H1 (cell line): ENCODE results near the gene RPL41. TPM values are rescaled to one million over a fixed set of nuclear protein-coding genes. Genes with fewer than 3 reads are reported as not detected.

Source experiments
- CTCF ChIA-PET: fragments of 300-600 bp; sonication (Branson Sonifier 250); formaldehyde crosslinking; loops from one replicate; lab custom pipeline; 2021; ENCODE audit not compliant: partially characterized antibody; lab: Charles Lee
- POLR2A ChIA-PET: fragments of 300-600 bp; sonication (Branson Sonifier 250); formaldehyde crosslinking; loops from one replicate; lab custom pipeline; 2021; ENCODE audit warnings: inconsistent platforms; ENCODE audit not compliant: partially characterized antibody; lab: Charles Lee
- DNase-seq, 2 experiments: peaks; one replicate each; pipeline versions ENCODE4 v3.0.0 to v3.0.0-alpha.2; 2010 to 2022; ENCODE audit warnings: low spot score in 2 of 2, low read depth in 1 of 2, mixed read lengths in 1 of 2
- FAIRE-seq: peaks from 2 replicates; lab custom pipeline; 2011; peaks lifted over from hg19 to GRCh38; lab: Jason Lieb, UNC
- H2AFZ ChIP-seq: 2 replicates; pipeline ENCODE4 v1.8.1; 2012; ENCODE audit warnings: low read length, inconsistent platforms
- H2AK5ac ChIP-seq: 2 replicates; pipeline ENCODE4 v1.6.1; 2013; ENCODE audit warnings: low read depth, low read length
- H2BK120ac ChIP-seq: replicated peaks from 2 replicates; pipeline ENCODE3; 2013; ENCODE audit warnings: low read depth, low read length, inconsistent platforms
- H2BK12ac ChIP-seq: 2 replicates; pipeline ENCODE4 v1.6.1; 2013; ENCODE audit warnings: low read depth, low read length
- H2BK15ac ChIP-seq: 2 replicates; pipeline ENCODE4 v1.6.1; 2013; ENCODE audit warnings: low read length
- H2BK20ac ChIP-seq: 2 replicates; pipeline ENCODE4 v1.6.1; 2013; ENCODE audit warnings: low read length
- H2BK5ac ChIP-seq: 2 replicates; pipeline ENCODE4 v1.6.1; 2013; ENCODE audit warnings: low read depth, low read length
- H3K14ac ChIP-seq: 2 replicates; pipeline ENCODE4 v1.6.1; 2013; ENCODE audit warnings: inconsistent platforms; ENCODE audit not compliant: insufficient read length
- H3K18ac ChIP-seq: 2 replicates; pipeline ENCODE4 v1.6.1; 2013; ENCODE audit warnings: low read length; ENCODE audit errors: extremely low read depth
- H3K23ac ChIP-seq: 2 replicates; pipeline ENCODE4 v1.6.1; 2013; ENCODE audit warnings: inconsistent platforms; ENCODE audit not compliant: insufficient read length
- H3K23me2 ChIP-seq: 2 replicates; pipeline ENCODE4 v1.6.1; 2013; ENCODE audit warnings: low read depth, low read length
- H3K27ac ChIP-seq: 2 replicates; pipeline ENCODE4 v1.6.1; 2011; ENCODE audit warnings: low read depth, low read length, inconsistent platforms
- H3K27me3 ChIP-seq, 4 experiments: replicated peaks in 1 of 4; 1 replicate in 1 of 4; 2 replicates in 3 of 4; pipeline versions ENCODE4 v1.6.1 to v1.8.1; 2011 to 2013; ENCODE audit warnings: low read length in 3 of 4, mild to moderate bottlenecking in 3 of 4, inconsistent platforms in 2 of 4, mixed read lengths in 2 of 4, moderate library complexity in 1 of 4; ENCODE audit not compliant: control insufficient read depth in 3 of 4, insufficient read depth in 3 of 4; ENCODE audit errors: extremely low read depth in 1 of 4
- H3K36me3 ChIP-seq, 4 experiments: 2 replicates each; pipeline versions ENCODE4 v1.6.1 to v1.8.1; 2011 to 2013; ENCODE audit warnings: mild to moderate bottlenecking in 4 of 4, low read length in 3 of 4, moderate library complexity in 2 of 4, control low read depth in 1 of 4, inconsistent platforms in 1 of 4; ENCODE audit not compliant: insufficient read depth in 4 of 4, control insufficient read depth in 2 of 4
- H3K4ac ChIP-seq: replicated peaks from 2 replicates; pipeline ENCODE3; 2013; ENCODE audit warnings: low read length, low read depth, mixed read lengths, inconsistent platforms; ENCODE audit not compliant: insufficient read length
- H3K4me1 ChIP-seq, 4 experiments: replicated peaks in 1 of 4; 1 replicate in 1 of 4; 2 replicates in 3 of 4; pipeline versions ENCODE4 v1.6.1 to v1.8.1; 2011 to 2013; ENCODE audit warnings: low read length in 3 of 4, inconsistent platforms in 2 of 4, mixed read lengths in 1 of 4; ENCODE audit not compliant: insufficient read depth in 4 of 4, control insufficient read depth in 3 of 4
- H3K4me2 ChIP-seq, 2 experiments: 2 replicates each; pipeline versions ENCODE4 v1.6.1 to v1.8.1; 2011 to 2013; ENCODE audit warnings: low read depth in 2 of 2, low read length in 2 of 2, control low read depth in 1 of 2, inconsistent platforms in 1 of 2, mild to moderate bottlenecking in 1 of 2; ENCODE audit not compliant: insufficient read depth in 1 of 2
- H3K4me3 ChIP-seq, 4 experiments: fragments of 200-600, 300-600 bp in 1 of 4; sonication (generic), shearing (Covaris generic), sonication (Bioruptor Twin) in 1 of 4; 2 replicates each; pipeline versions ENCODE4 v1.5.1 to v1.8.1; 2011 to 2016; ENCODE audit warnings: low read length in 4 of 4, low read depth in 3 of 4, control low read depth in 2 of 4, inconsistent platforms in 2 of 4, mild to moderate bottlenecking in 2 of 4, mixed read lengths in 1 of 4, moderate library complexity in 1 of 4; ENCODE audit not compliant: insufficient read depth in 2 of 4; ENCODE audit errors: extremely low read depth in 1 of 4
- H3K56ac ChIP-seq: replicated peaks from 2 replicates; pipeline ENCODE3; 2013; ENCODE audit warnings: low read depth, mild to moderate bottlenecking, mixed read lengths, low read length, inconsistent platforms; ENCODE audit not compliant: insufficient read length
- H3K79me1 ChIP-seq: 2 replicates; pipeline ENCODE4 v1.6.1; 2013; ENCODE audit warnings: low read depth, low read length, control low read depth
- H3K79me2 ChIP-seq, 2 experiments: 2 replicates each; pipeline versions ENCODE4 v1.6.1 to v1.8.1; 2012 to 2013; ENCODE audit warnings: low read length in 2 of 2, mild to moderate bottlenecking in 2 of 2, inconsistent platforms in 1 of 2; ENCODE audit not compliant: insufficient read depth in 2 of 2, control insufficient read depth in 1 of 2
- H3K9ac ChIP-seq, 4 experiments: replicated peaks in 1 of 4; 1 replicate in 1 of 4; 2 replicates in 3 of 4; pipeline versions ENCODE4 v1.6.1 to v1.8.1; 2011 to 2013; ENCODE audit warnings: low read depth in 3 of 4, low read length in 3 of 4, control low read depth in 2 of 4, mild to moderate bottlenecking in 2 of 4, moderate library complexity in 2 of 4, inconsistent platforms in 1 of 4; ENCODE audit errors: extremely low read depth in 1 of 4
- H3K9me3 ChIP-seq, 2 experiments: 2 replicates each; pipeline versions ENCODE4 v1.6.1 to v1.8.1; 2012 to 2013; ENCODE audit warnings: mild to moderate bottlenecking in 2 of 2, moderate library complexity in 2 of 2, control low read depth in 1 of 2, inconsistent platforms in 1 of 2, low read depth in 1 of 2, low read length in 1 of 2, mixed read lengths in 1 of 2; ENCODE audit not compliant: insufficient read depth in 2 of 2
- H4K20me1 ChIP-seq, 2 experiments: replicated peaks in 1 of 2; 2 replicates each; pipeline versions ENCODE3 to v1.8.1; 2011 to 2013; ENCODE audit warnings: inconsistent platforms in 2 of 2, low read length in 2 of 2, mild to moderate bottlenecking in 1 of 2; ENCODE audit not compliant: insufficient read depth in 2 of 2, control insufficient read depth in 1 of 2
- H4K5ac ChIP-seq: 2 replicates; pipeline ENCODE4 v1.6.1; 2013; ENCODE audit warnings: low read length, low read depth, mixed read lengths, inconsistent platforms; ENCODE audit not compliant: insufficient read length
- H4K8ac ChIP-seq: 2 replicates; pipeline ENCODE4 v1.8.0; 2013; ENCODE audit warnings: mild to moderate bottlenecking, moderate library complexity, low read length, inconsistent platforms; ENCODE audit not compliant: insufficient read depth; ENCODE audit errors: extremely low read depth
- H4K91ac ChIP-seq: replicated peaks from 2 replicates; pipeline ENCODE3; 2013; ENCODE audit warnings: low read length, mixed read lengths, inconsistent platforms; ENCODE audit not compliant: insufficient read length
- CTCF ChIP-seq, 3 experiments: IDR thresholded peaks; 1 replicate in 2 of 3; 2 replicates in 1 of 3; pipeline versions ENCODE4 v1.5.1 to v1.6.1; 2011; ENCODE audit warnings: low read length in 3 of 3, mild to moderate bottlenecking in 3 of 3, inconsistent platforms in 2 of 3, low read depth in 1 of 3, moderate library complexity in 1 of 3; ENCODE audit not compliant: insufficient read depth in 1 of 3; ENCODE audit errors: control extremely low read depth in 1 of 3
- HDAC2 ChIP-seq, 2 experiments: fragments of 300-600 bp in 1 of 2; sonication (generic) in 1 of 2; IDR thresholded peaks; 2 replicates each; pipeline ENCODE4 v1.6.1; 2011 to 2012; ENCODE audit warnings: low read depth in 2 of 2, low read length in 2 of 2, mild to moderate bottlenecking in 2 of 2, moderate library complexity in 2 of 2, borderline replicate concordance in 1 of 2, inconsistent platforms in 1 of 2
- SAP30 ChIP-seq: fragments of 300-600 bp; sonication (generic); IDR thresholded peaks from 2 replicates; pipeline ENCODE4 v1.7.1; 2012; ENCODE audit warnings: low read length, moderate library complexity, mild to moderate bottlenecking, inconsistent platforms; ENCODE audit not compliant: insufficient read depth, insufficient replicate concordance
- SIN3A ChIP-seq, 2 experiments: IDR thresholded peaks in 1 of 2; conservative IDR thresholded peaks in 1 of 2; 2 replicates each; pipeline ENCODE4 v1.6.1; 2011 to 2012; ENCODE audit warnings: low read length in 2 of 2, improper control_type of control experiment in 1 of 2, low read depth in 1 of 2, mild to moderate bottlenecking in 1 of 2
- SP2 ChIP-seq: IDR thresholded peaks from 2 replicates; pipeline ENCODE4 v1.6.1; 2012; ENCODE audit warnings: mild to moderate bottlenecking, low read length, inconsistent platforms
- WGBS, 2 experiments: shearing (Covaris generic) in 1 of 2; methylation state at CpG; one replicate each; pipeline versions ENCODE4 v1.1.6 to v1.1.7; 2013 to 2015; ENCODE audit warnings: low lambda C conversion rate in 2 of 2, mixed read lengths in 2 of 2, inconsistent platforms in 1 of 2, low coverage in 1 of 2, missing lambda C conversion rate in 1 of 2; ENCODE audit not compliant: insufficient replicate concordance in 2 of 2, insufficient coverage in 1 of 2, insufficient read length in 1 of 2; ENCODE audit errors: extremely low coverage in 1 of 2, missing lambda C conversion rate in 1 of 2; 5-methylcytosine and 5-hydroxymethylcytosine counted together
- polyA plus RNA-seq, 7 experiments: library from polyadenylated mRNA; depleted of rRNA in 3 of 7; stranded (reverse) in 5 of 7; unstranded in 2 of 7; fragments of >200 nt in 5 of 7; fragments of 200-250 nt in 2 of 7; gene quantifications; 1 replicate in 5 of 7; 2 replicates in 1 of 7; 4 replicates in 1 of 7; pipeline versions ENCODE4 v1.2.1 to v1.2.3, GENCODE V29; 2011 to 2013; ENCODE audit warnings: missing spikeins in 2 of 7, mixed read lengths in 2 of 7
- total RNA-seq: library from RNA; stranded (reverse); fragmentation: NEBNext Ultra II Directional; extraction: Animal tissue kit (Norgen Biotek cat#: 25700); gene quantifications from 2 replicates; pipeline ENCODE4 v1.2.1, GENCODE V29; 2021
- TF ChIP-seq, protein P1 (sequence below): IDR thresholded peaks from 2 replicates; pipeline ENCODE4 v1.6.1; 2012; ENCODE audit warnings: inconsistent platforms

RPL41 gene
- total and polyA plus RNA-seq, 2 of the 8 experiments (the other 6 are each of a cell fraction or from before 2014, with no cell fraction given), result 4,440 to 16,488 TPM

GRCh38 chr12:56118688-56119357 lies 2.4 kb downstream of the RPL41 start:
- Histone ChIP-seq H2BK20ac (no peak overlapping the region), H3K27me3 (no peaks in the 10 kb centered on the region), H2AFZ (no peak overlapping the region), H4K20me1 (peaks cover 0 to 3% of the 10 kb centered on the region in 2 experiments), H3K79me2 (peaks cover 3 to 13% of the 10 kb centered on the region in 2 experiments; a peak in 3 of 4 replicates), H3K79me1 (no peaks in the 10 kb centered on the region; the same call in 1 of the 2 replicates), H3K56ac (no peak overlapping the region), H2BK5ac (peak overlapping the region; percentile 79), H3K4me2 (peak overlapping the region; percentile 96 to 99), H3K36me3 (peaks cover 0 to 19% (median 8%) of the 10 kb centered on the region in 4 experiments; a peak in 7 of 8 replicates), H2BK15ac (peak overlapping the region; percentile 83; the same call in 1 of the 2 replicates), H3K27ac (peak overlapping the region; percentile 75), H2BK120ac (no peak overlapping the region), H3K18ac (no peak overlapping the region), H3K9ac (peak overlapping the region in 3 of 4 experiments; percentile 63 to 81 (median 65); a peak in 6 of 7 replicates), H4K91ac (no peak overlapping the region), H3K14ac (no peak overlapping the region), H4K5ac (no peak overlapping the region), H2AK5ac (no peak overlapping the region), H3K4ac (no peak overlapping the region), H4K8ac (no peak overlapping the region), H3K23ac (no peak overlapping the region), H2BK12ac (no peak overlapping the region), H3K4me3 (peak overlapping the region; percentile 54 to 85 (median 75)), H3K4me1 (peaks cover 0 to 9% (median 5%) of the 10 kb centered on the region in 4 experiments; a peak in 5 of 7 replicates), H3K23me2 (peaks cover 10% of the 10 kb centered on the region), H3K9me3 (no peaks in the 10 kb centered on the region)
- POLR2A ChIA-PET, result interaction anchor here (0.8 to 7.1 kb wide), 24 partner anchors 9 to 289 kb away, joined by 3 to 267 read pairs (median 9); partner anchors contain the start of genes ANKRD52, CNPY2, COQ10A and DNAJC14
- DNase-seq (no peak), FAIRE-seq (no peak)
- no peak for TF ChIP-seq SIN3A (conservative IDR thresholded peaks at IDR 0.05 in 1 of 2, IDR thresholded peaks at IDR 0.05 in 1 of 2; ENCODE audit: low read depth in 1 of 2, low read length in 2 of 2)
- TF ChIP-seq, protein P1, sequence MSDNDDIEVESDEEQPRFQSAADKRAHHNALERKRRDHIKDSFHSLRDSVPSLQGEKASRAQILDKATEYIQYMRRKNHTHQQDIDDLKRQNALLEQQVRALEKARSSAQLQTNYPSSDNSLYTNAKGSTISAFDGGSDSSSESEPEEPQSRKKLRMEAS, result no peak
- no peak for TF ChIP-seq SP2
- TF ChIP-seq CTCF (IDR thresholded peaks at IDR 0.05; ENCODE audit: control extremely low read depth in 1 of 3, insufficient read depth in 1 of 3, low read depth in 1 of 3, low read length in 3 of 3), result peak in 1 of 3 experiments; percentile 1; a peak in 1 of 4 replicates
- TF ChIP-seq SAP30, result peak; percentile 7
- TF ChIP-seq HDAC2 (IDR thresholded peaks at IDR 0.05; ENCODE audit: borderline replicate concordance in 1 of 2, low read depth in 2 of 2, low read length in 2 of 2), result 0 out of 4 replicates have a peak, but pooled peaks of 1 of the 2 experiments have one; percentile 28
- WGBS, 2 experiments, result 26% methylated on average over 13 of the region's 13 CpGs; no CpG with 5 or more reads in 1 of the 2 experiments
- CTCF ChIA-PET, result interaction anchor here (0.5 to 5.3 kb wide), 23 partner anchors 11 to 338 kb away, joined by 3 to 47 read pairs (median 6); partner anchors contain the start of genes ESYT1, MYL6B, PA2G4 and RNF41
